HG03439 (cell line): ENCODE results near the gene ANKUB1.

Experiments
- ATAC-seq: cut with Tn5 transposase; IDR thresholded peaks from one replicate; pipeline ENCODE4 v1.9.1; 2021; ENCODE audit warnings: mild to moderate bottlenecking, moderate library complexity; ENCODE audit not compliant: unreplicated experiment

The ANKUB1 gene

DNA sequence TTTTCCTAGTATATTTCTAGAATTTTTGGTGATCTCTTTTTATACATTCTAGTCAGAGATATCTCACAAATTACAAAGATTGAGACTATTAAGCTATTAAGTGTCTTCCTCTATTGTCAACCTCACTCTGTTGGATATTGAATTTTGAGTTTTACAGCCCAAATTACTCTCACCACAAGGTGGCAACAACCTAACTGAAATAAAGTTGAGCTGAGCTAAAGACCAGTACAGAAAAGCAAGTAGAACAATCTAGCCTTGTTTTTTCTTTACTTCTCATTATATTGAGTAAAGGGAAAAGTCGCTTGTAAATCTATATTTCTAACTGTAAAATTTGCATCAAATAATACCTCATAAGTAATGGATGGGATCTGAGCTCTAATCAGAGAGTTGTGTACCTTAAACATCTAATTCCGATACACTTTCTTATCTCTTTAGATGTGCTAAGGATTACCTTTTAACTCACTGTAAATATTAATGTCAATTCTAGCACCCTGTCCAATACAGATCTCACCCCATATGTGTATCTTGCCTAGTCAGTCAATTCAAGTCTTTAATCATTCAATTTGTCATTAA is 26.5 kb downstream of the ANKUB1 start:
- ATAC-seq: no peak

DNA sequence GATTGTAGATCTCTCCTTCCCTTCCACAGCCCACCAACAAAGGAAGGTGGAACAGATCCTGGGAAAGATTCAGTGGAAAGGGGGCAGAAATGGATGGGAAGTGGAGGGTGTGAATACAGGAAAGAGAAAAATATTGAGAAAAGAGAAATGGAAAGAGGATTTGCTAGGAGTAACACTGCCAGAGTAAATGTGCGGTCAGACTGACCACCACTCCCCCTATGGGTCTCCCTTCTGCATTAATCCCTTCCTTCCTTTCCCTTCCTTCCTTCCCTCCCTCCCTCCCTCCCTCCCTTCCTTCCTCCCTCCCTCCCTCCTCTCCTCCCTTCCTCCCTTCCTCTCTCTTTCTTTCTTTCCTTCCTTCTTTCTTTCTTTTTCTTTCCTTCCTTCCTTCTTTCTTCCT is 28.1 kb downstream of the ANKUB1 start:
- ATAC-seq: no peak

DNA sequence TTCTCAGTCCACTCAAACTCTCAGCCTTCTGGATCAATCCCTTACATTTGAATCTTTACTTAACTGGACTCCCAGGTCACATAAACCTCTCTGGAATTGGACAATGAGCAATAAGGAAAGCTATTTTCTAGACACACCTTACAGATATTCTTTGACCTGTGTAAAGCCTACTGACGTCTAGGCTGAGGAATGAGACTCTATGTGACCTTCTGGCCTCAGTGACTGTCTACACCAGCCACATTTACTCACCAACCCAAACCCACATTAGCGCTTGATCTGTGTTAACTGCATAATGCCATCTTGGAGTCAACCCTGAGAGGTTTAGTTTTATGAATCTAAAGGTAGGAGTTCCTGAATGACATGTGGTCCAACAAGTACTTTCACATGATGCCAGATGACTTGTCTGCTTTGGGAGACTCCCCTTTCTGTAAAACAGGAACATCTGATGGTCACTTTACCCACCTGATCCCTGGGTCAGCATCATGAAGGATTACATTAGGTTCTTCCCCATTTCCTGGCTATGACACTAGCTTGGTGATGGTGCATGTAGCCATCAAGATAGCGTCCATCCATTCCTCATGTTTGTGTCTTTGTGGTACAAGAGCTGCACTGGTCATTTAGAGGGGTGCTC is 28.7 kb downstream of the ANKUB1 start:
- ATAC-seq: no peak

DNA sequence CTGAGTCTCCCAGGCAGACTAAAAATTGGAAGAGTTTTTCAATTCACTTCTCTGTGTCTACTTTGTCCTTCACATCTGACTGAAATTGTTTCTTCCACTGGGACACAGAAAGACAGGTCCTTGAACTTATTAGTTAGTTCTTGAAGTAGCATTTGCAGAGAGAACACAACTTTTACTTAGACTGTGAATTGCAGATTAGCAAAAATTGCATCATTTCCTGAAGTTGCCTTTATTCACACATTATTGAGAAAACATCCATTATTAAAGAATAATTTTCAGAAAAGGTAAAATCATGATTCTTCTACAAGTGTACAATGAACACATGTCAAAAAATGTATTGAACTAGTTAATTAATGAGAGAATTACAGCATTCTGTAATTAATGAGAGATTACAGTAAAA is 38.6 kb downstream of the ANKUB1 start:
- no peak for ATAC-seq

DNA sequence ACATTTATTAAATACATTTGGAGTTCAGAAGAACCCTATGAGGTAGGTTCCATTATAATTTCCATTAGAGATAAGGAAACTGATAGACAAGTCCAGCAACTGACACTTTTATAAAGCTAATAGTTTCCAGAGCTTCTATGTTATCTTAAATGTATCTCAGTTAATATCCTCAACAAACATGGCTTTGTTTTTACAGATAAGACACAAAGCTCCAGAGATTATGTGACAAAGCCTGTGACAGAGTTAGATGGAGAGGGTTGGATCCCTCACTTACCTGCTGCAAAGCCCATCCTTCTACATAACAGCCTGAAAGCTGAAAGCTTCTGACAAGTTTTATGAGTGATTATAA is 39.6 kb downstream of the ANKUB1 start:
- peak; percentile 7 for ATAC-seq

DNA sequence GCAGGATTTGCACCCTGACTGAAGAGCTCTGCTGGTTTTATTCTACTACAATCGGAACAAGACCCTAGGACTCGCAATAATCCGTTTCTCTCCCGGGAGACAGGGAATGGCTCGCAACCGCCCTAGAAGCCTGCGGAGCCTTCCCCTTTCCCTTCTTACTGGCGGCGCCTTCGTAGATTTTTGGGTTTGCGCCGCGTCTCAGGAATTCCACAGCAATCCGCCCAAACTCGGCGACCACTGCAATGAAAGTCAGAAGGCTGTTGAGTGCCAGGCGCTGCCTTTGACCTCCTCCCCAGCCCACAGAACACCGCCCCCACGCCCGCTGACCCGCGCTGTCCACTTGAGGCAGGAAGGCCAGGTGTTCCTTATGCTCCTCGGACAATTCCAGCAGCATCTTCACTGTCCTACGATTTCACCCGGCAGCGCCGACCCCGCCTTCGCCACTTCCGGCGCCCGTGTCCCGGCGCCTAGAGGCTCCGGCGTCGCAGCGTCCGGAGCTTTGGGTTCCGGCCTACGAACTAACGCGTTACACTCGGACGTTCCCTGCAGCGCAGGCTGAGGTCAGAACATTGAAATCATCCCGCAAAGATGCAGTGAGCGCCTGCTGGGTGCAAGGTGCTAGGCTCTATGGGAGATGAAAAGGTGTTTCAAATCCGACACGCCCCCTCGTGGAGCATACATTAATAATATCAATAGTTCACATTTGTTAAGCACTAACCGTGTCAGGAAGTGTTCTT is 40.1 kb downstream of the ANKUB1 start, which contains the start of gene COMMD2:
TSS of gene COMMD2 (minus strand) at position 439 of the 737 bp plus-strand sequence. CDS start at position 394, 45 bp downstream.
- peak; percentile 98 for ATAC-seq

DNA sequence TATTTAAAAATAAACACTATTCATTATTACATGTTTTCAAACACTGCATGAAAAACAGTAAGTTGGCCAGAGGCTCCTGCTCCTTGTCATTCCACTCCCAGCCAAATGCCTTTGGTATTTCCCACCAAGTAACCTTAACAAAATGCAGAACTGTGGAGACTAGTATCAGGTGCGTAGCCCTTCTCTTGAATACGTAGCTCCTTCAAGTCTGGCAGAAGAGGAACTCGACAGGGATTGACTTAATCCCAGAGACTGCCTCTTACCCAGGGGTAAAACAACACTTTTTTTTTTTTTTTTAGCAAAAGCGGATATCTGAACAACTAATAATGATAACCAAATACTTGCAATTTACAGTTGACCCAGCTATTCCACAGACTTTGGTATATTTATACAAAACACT is 40.8 kb downstream of the ANKUB1 start:
- ATAC-seq: no peak

DNA sequence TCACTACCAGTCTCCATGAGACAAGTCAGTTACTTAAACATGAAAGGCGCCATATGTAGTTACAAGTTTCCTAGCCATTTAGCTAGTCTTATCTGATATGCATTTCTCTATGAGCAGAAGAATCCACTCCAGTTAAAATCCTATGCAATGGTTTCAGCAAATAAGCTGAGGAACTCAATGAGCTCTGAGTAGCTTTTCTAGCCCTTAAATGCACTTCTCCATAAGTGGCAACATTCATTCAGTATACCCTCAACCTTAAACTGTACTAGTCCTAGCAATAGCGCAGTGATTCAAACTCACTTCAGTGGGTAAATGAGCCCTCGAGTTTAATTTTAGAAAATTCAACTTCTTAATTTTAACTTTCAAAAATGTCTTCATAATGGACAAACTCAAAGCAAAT is 47.7 kb downstream of the ANKUB1 start:
- no peak for ATAC-seq

DNA sequence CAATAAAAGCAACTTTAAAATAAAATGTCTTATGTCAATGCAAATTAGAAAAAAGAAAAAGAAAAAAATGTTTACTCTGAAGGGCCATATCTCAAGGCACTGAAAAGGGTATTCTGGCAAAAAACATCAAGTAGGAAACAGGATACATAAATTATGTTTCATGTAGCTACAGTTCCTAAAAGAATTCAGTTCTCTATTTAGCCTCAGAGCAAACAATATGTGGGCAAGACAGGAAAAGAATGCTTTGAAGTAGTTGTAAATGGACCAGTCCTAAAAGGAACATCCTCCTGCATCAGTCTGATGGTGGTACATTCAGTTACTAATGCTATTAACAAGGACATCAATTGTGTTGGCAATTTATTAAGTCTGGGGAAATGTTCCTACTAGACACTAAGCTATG is 48.2 kb downstream of the ANKUB1 start:
- no peak for ATAC-seq

DNA sequence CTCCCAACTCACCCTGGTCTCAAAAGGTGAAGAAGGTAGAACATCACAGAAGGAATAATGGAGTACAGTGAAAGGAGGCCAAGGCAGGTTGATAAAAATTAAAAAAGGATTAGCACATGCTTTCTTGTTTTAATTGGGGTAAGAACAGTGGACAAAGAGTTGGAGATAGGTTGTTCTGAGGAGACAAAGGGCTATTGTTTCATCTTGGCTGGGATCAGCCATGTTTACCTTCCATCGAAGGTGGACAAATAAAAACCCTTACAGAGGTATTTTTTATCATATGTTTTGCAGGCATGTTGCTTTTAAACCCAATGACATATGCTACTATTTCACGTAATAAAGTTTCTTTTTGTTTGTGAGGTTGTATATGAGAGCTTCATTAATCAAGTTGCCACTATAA is 53.0 kb downstream of the ANKUB1 start:
- ATAC-seq: no peak

DNA sequence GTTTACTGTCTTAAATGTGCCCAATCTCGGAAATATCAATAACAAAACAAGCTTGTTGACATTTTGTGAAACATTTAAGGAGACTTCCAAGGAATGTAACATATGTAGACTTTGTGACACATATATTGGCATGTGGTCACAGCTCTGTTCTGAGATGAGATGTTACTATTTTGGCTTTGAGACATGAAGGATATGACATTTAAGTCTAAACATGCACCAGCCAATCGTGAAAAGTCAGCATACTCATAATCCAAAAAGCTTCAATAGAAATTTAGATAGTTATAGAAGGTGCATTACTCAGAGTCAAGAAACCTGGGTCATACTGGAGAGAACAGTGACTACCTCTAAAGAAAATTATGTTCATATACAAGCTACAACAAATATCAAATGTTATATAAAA is 53.5 kb downstream of the ANKUB1 start:
- no peak for ATAC-seq

DNA sequence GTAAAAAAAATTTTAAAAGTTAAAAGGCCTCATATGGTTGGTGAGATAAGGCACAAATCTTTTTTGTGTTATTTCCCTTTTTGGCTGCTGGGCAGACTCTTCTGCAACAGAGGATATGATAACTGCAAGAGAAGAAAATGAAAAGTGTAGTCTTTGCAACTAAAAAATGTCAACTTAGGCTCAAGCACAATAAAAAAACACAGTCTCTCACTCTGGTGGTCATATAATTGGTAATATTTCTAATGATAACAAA is 55.5 kb downstream of the ANKUB1 start:
- no peak for ATAC-seq

DNA sequence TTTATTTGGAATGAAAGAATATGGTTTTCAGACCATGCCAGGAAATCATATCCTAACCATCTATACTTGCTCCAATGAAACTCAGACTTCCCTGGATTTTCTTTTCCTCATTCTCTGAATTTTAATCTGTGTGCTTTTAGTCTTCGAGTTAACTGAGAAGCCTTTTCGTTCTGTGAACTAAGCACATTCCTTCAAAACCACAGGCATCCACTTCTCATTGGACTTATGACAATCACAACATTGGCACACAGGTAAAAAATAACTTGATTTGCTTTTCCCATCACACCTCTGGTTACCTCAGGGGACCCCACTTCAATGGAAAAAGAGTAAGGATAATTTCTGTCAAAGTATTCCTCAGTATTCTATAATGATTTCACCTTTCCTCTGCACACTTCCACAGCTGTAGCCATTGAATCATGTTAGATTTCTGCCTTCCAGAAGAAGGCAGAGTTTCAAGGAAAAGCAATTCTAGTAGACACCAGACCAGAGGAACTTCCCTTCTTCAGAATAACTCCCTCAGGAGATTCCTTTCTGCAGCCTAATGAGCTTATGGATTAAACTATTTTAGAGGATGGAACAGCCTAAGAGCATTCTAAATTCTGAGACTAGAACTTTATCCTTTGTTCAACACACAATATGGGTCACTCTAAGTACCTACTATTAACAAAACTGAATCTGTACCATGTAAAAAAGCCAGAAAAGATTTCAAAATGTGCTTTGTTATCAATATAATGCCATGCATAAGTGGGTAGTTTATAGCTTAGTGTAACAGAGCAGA is 56.0 kb downstream of the ANKUB1 start:
- ATAC-seq: no peak

DNA sequence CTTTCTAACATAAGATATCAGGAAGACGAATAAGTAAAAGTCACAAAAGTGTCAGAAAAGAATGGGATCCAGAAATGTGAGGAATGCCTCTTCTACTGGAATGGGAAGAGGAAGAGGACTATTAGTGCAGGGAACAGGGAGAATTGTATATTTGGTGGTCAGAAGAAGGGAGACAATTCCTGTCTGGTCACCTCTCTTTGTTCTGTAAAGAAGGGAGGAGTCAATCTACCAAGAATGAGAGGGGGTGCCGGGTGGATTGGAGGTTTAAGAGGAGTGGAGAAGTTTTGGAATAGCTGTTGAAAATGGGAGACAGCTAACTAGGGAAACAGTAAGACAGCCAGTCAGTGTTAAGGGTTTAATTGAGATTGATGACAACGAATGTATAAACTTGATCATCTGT is 60.1 kb downstream of the ANKUB1 start:
- ATAC-seq: no peak

DNA sequence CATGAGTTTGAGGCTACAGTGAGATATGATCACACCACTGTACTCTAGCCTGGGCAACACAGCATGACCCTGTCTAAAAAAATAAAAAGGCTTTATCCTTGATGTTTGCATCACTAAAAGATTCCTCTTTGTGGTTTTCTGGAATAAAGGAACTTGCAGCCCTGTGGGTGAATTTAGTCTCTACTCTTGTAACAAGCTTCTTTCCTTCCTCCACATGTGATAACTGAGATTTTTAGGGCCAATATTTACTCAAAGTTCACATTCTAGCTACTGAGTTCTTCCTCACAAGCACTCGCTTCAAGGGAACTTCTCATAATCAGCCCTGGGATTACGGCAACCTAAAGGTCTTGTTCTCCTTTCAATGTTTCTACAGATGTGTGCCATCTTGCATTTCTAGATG is 64.7 kb downstream of the ANKUB1 start:
- ATAC-seq: no peak

DNA sequence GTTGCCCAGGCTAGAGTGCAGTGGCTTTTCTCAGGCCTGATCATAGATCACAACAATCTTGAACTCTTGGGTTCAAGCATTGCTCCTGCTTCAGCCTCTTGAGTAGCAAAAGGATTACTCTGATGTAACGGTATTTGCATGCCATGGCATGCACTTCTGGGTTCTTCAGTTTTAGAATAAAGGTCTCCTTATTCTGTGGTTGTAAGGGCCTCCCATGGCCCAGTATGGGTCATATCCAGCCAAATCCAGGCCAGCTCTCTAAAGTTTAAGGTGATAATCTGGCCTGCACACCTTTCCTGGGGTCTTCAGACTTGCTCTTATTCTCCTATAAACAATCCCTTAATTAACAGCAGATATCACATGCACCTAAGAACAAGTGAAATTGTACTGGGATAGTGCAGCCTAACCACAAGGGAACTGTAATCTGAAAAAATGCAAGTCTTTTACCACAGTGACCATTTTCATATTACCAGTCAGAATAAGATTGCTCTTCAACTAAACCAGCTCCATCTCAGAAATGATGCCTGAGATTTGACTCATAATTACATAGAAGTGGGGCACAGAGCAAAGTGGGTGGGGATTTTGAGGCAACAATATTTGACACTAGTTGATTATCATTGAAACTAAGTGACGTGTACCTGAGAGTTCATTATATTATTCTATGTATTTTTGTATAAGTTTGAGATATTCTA is 65.5 kb downstream of the ANKUB1 start:
- ATAC-seq: peak; percentile 88

DNA sequence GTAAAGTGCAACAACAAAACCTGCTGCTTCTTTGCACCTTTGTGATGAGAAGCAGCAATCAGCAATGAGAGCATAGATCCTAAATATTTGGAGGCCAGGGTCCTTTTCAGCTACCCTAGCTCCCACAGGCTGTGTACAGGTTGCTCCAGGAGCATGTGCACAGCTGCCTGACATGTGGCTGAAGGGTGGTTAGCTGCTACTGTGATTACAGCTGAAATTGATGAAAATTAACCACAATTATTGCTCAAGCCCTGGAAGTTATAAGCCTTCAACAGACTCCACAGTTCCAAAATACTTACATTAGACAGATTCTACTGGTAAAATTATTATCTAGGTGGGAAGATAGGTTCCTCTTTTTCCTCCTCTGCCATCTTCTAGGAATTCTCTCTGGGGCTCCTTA is 68.6 kb downstream of the ANKUB1 start:
- no peak for ATAC-seq

DNA sequence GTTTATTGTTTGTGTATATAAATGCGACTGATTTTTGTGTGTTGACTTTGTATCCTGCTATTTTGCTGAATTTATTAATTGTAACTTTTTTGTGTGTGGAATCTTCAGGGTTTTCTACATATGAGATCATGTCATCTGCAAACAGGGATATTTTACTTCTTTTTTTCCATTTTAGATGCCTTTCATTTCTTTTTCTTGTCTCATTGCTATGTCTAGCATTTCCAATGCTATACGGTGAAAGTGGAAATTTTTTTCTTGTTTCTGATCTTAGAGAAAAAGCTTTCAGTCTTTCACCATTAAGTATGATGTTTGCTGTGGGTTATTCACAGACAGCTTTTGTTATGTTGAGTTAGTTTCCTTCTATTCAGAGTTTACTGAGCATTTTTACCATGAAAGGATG is 71.4 kb downstream of the ANKUB1 start:
- no peak for ATAC-seq

DNA sequence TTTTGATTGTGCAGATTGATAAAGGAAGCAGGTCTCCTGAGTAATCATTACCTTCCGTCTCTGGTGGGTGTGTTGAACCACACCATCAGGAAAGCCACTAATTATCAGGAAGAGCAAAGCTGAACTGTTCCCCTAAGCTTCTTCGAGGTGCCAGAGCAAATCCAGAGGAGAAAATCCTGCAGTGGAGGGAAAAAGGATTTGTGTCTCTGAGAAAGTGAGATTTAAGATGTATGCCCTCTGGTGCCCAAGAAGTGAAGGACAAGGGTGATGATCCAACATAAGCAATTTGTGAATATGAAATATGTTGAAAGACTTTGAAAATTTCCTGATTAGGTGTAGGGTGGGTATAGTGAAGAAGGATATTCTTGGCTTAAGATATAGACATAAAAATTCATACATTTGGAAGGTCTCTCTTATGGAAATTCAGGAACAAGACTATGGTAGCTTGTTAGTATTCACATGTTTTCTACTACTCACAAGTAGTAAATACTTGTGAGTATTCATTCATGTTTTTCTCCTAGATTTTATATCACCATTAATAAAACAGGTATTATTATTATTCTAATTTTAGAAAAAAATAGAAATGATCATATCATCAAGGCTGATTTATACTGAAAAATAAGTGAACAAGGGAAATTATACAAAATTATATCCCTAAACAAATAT is 74.8 kb downstream of the ANKUB1 start:
- no peak for ATAC-seq

DNA sequence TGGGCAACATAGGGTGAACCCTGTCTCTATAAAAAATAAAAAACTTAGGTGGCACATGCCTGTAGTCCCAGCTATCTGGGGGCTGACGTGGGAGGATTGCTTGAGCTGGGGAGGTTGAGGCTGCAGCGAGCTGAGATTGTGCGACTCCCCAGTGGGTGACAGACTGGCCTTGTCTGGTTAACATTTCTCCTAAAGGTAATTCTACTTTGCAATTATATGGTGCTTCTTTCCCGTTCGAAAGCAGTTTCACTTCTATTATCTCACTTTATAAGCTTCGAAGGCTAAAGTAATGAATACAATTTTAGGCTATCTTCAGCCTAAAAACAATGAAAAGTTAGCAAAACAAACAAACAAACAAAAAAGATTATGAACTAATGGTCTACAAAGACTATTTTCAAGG is 75.4 kb downstream of the ANKUB1 start:
- ATAC-seq: no peak

DNA sequence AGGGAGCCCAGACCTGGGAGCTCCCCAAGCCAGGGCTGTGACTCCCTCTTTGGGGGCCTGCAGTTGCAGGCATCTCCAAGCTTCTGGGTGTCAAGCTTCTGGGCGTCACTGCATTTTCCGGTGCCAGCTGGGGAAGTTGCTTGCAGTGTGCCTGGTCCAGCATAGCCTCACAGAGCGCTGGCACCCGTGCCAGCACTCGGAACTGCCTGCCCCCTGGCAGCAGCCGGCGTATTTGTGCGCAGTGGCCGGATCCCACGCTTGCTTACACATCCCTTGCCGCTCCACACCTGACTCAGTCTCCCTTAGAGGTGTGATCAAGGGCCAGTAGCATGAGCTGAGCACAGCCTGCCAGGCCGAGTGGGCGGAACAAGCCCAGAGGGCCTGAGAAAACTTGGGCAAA is 77.1 kb downstream of the ANKUB1 start:
- no peak for ATAC-seq
